OCI-LY7 (cell line): ENCODE data around the gene VARS2. TPM values are rescaled to one million over a fixed set of nuclear protein-coding genes. Genes with fewer than 3 reads are reported as not detected.
"Not testable (repeated sequence)": the region's sequence is repeated elsewhere in the genome, so short reads cannot be mapped to it uniquely, and the experiment has no call there.

Experiments
- BruUV-seq: library from RNA; stranded (reverse); fragments of 400-500 nt; replicated peaks from 2 replicates; lab custom pipeline; 2021; lab: Mats Ljungman, UMichigan
- CTCF ChIA-PET: fragments of 300-600 bp; sonication (Branson Sonifier 250); formaldehyde crosslinking; loops from one replicate; lab custom pipeline; 2022; ENCODE audit warnings: antibody characterized with exemption; ENCODE audit not compliant: unreplicated experiment; lab: Charles Lee
- POLR2A ChIA-PET: fragments of 300-600 bp; sonication (Branson Sonifier 250); formaldehyde crosslinking; loops from one replicate; lab custom pipeline; 2022; ENCODE audit warnings: antibody characterized with exemption; lab: Charles Lee
- DNase-seq: peaks from one replicate; pipeline ENCODE4 v3.0.0-alpha.2; 2015; ENCODE audit warnings: low spot score
- H2AFZ ChIP-seq: fragments of 200-600 bp; sonication (generic), shearing (Covaris generic); 2 replicates; pipeline ENCODE4 v1.6.1; 2014; ENCODE audit warnings: mild to moderate bottlenecking, antibody characterized with exemption, low read length, moderate library complexity
- H3K27ac ChIP-seq: fragments of 200-600 bp; sonication (generic); 2 replicates; pipeline ENCODE4 v1.5.1; 2014; ENCODE audit warnings: mixed run types, low read depth, mild to moderate bottlenecking, moderate library complexity, low read length, inconsistent platforms; ENCODE audit not compliant: poor library complexity, severe bottlenecking
- H3K36me3 ChIP-seq: fragments of 200-600 bp; sonication (generic); 2 replicates; pipeline ENCODE4 v1.6.1; 2014; ENCODE audit warnings: mild to moderate bottlenecking, antibody characterized with exemption, low read length, moderate library complexity, mixed read lengths; ENCODE audit not compliant: insufficient read depth
- H3K4me1 ChIP-seq: fragments of 200-600 bp; sonication (generic); 2 replicates; pipeline ENCODE4 v1.5.1; 2014; ENCODE audit warnings: mild to moderate bottlenecking, low read length; ENCODE audit not compliant: insufficient read depth, poor library complexity, severe bottlenecking
- H3K4me2 ChIP-seq: fragments of 200-600 bp; sonication (generic); 2 replicates; pipeline ENCODE4 v1.6.1; 2014; ENCODE audit warnings: mild to moderate bottlenecking, low read length
- H3K4me3 ChIP-seq: fragments of 200-600 bp; sonication (generic); 2 replicates; pipeline ENCODE4 v1.5.1; 2014; ENCODE audit warnings: mild to moderate bottlenecking, low read depth, low read length; ENCODE audit not compliant: poor library complexity, severe bottlenecking
- H3K79me2 ChIP-seq: fragments of 200-600 bp; sonication (generic); 2 replicates; pipeline ENCODE4 v1.6.1; 2016; ENCODE audit warnings: low read depth, mild to moderate bottlenecking, low read length, moderate library complexity, mixed read lengths; ENCODE audit not compliant: insufficient read depth
- H3K9me2 ChIP-seq: fragments of 200-600 bp; sonication (generic); 2 replicates; pipeline ENCODE4 v1.6.1; 2016; ENCODE audit warnings: mild to moderate bottlenecking, low read length, mixed read lengths; ENCODE audit not compliant: insufficient read depth
- H3K9me3 ChIP-seq: fragments of 200-600 bp; sonication (generic); 2 replicates; pipeline ENCODE4 v1.6.1; 2014; ENCODE audit warnings: mild to moderate bottlenecking, mixed run types, low read length, mixed read lengths
- H4K20me1 ChIP-seq: fragments of 200-600 bp; sonication (generic); 2 replicates; pipeline ENCODE4 v1.6.1; 2014; ENCODE audit warnings: mild to moderate bottlenecking, antibody characterized with exemption, low read length, moderate library complexity, mixed read lengths; ENCODE audit not compliant: insufficient read depth
- CTCF ChIP-seq: fragments of 200-600 bp; sonication (generic); conservative IDR thresholded peaks from 2 replicates; pipeline ENCODE4 v1.5.1; 2014; ENCODE audit warnings: mild to moderate bottlenecking, antibody characterized with exemption, low read length, moderate library complexity, mixed read lengths
- EZH2phosphoT487 ChIP-seq: fragments of 200-600 bp; sonication (generic); IDR thresholded peaks from 2 replicates; pipeline ENCODE4 v1.6.1; 2018; ENCODE audit warnings: low read depth, borderline replicate concordance, mild to moderate bottlenecking, mixed run types, antibody characterized with exemption, low read length, moderate library complexity, mixed read lengths
- intact Hi-C: fragments of 100-400 bp; cut with micrococcal nuclease; formaldehyde crosslinking; loops from one replicate; pipeline ENCODE4 v1.10.0; 2022; ENCODE audit not compliant: unreplicated experiment
- total RNA-seq, 2 experiments: library from RNA; depleted of rRNA in 1 of 2; stranded (reverse); fragments of >200 nt in 1 of 2; shearing (Covaris generic) in 1 of 2; gene quantifications; 2 replicates each; pipeline ENCODE4 v1.2.3, GENCODE V29; 2014 to 2022

The VARS2 gene
- total RNA-seq, 2 experiments from 2014 or later, result 81.8 to 98.9 TPM

- intact Hi-C loops, result no loop called here
- H3K79me2 ChIP-seq, result no peaks in the 10 kb centered on the region
- peaks cover 18% of the 10 kb centered on the region for H3K4me1 ChIP-seq
- peaks cover 14% of the 10 kb centered on the region; the same call in 1 of the 2 replicates for H3K36me3 ChIP-seq
- H3K9me3 ChIP-seq, result no peaks in the 10 kb centered on the region
- H2AFZ ChIP-seq, result no peak overlapping the region
- BruUV-seq, result no TSS peak
- H3K4me2 ChIP-seq, result no peak overlapping the region
- POLR2A ChIA-PET, result interaction anchor here (0.6 to 1.0 kb wide), 2 partner anchors 13 to 173 kb away, joined by 3 read pairs; no protein-coding TSS in a partner anchor
- H3K9me2 ChIP-seq, result no peaks in the 10 kb centered on the region
- H3K4me3 ChIP-seq, result no peak overlapping the region
- no peak overlapping the region for H3K27ac ChIP-seq
- no peak for DNase-seq
- no peaks in the 10 kb centered on the region for H4K20me1 ChIP-seq
- TF ChIP-seq CTCF (no peak), EZH2phosphoT487 (no peak)
- CTCF ChIA-PET, result no interaction called here
These were observed 12.6 kb upstream of the VARS2 start for GRCh38 chr6:30901436-30901835.

- H3K4me1 ChIP-seq, result peaks cover 18% of the 10 kb centered on the region
- peak overlapping the region; percentile 21; the same call in 1 of the 2 replicates for H3K4me2 ChIP-seq
- BruUV-seq, H3K9me2 ChIP-seq, H4K20me1 ChIP-seq, DNase-seq, H3K4me3 ChIP-seq, H3K27ac ChIP-seq, CTCF ChIA-PET, H3K9me3 ChIP-seq, intact Hi-C loops, H3K79me2 ChIP-seq: not testable (repeated sequence)
- peak overlapping the region; percentile 81; the same call in 1 of the 2 replicates for H2AFZ ChIP-seq
- peaks cover 14% of the 10 kb centered on the region; the same call in 1 of the 2 replicates for H3K36me3 ChIP-seq
- POLR2A ChIA-PET, result interaction anchor here (0.6 kb wide), 1 partner anchor 173 kb away, joined by 3 read pairs; no protein-coding TSS in a partner anchor
These were observed 11.8 kb upstream of the VARS2 start for GRCh38 chr6:30902196-30902595.

- CTCF ChIA-PET, result no interaction called here
- H3K4me3 ChIP-seq, result no peak overlapping the region
- peak overlapping the region; percentile 81 for H2AFZ ChIP-seq
- H3K4me2 ChIP-seq, result peak overlapping the region; percentile 21
- no peaks in the 10 kb centered on the region for H3K9me3 ChIP-seq
- H3K79me2 ChIP-seq, result no peaks in the 10 kb centered on the region
- intact Hi-C loops, result no loop called here
- peaks cover 10% of the 10 kb centered on the region; the same call in 1 of the 2 replicates for H3K36me3 ChIP-seq
- DNase-seq, result peak; percentile 38
- peak overlapping the region; percentile 8 for H3K27ac ChIP-seq
- POLR2A ChIA-PET, result no interaction called here
- H3K9me2 ChIP-seq, result no peaks in the 10 kb centered on the region
- peaks cover 18% of the 10 kb centered on the region for H3K4me1 ChIP-seq
- no peaks in the 10 kb centered on the region for H4K20me1 ChIP-seq
- no peak for TF ChIP-seq CTCF
- no peak for TF ChIP-seq EZH2phosphoT487
- BruUV-seq, result no TSS peak
These were observed 11.3 kb upstream of the VARS2 start for GRCh38 chr6:30902709-30903108.
